Renal cortex interstitium (tissue), 11 donors: ENCODE measurements around the gene CARMIL1. TPM values are rescaled to one million over a fixed set of nuclear protein-coding genes. Genes with fewer than 3 reads are reported as not detected.
"Not testable (repeated sequence)": the region's sequence is repeated elsewhere in the genome, so short reads cannot be mapped to it uniquely, and the experiment has no call there.

Experiments used
- DNase-seq, 11 donors: peaks; one replicate each; pipeline ENCODE4 v3.0.0-alpha.2; 2013; ENCODE audit warnings: low read depth in 9 of 11, low spot score in 4 of 11; ENCODE audit errors: extremely low read depth in 1 of 11
- polyA plus RNA-seq, 3 donors: library from polyadenylated mRNA; unstranded; fragments of 120-200 nt; gene quantifications; one replicate each; pipeline ENCODE4 v1.2.1, GENCODE V29; 2013; ENCODE audit not compliant: insufficient read length in 3 of 3

CARMIL1 gene
- polyA plus RNA-seq, 3 donors: 87.1 to 120 (median 120) TPM

DNA sequence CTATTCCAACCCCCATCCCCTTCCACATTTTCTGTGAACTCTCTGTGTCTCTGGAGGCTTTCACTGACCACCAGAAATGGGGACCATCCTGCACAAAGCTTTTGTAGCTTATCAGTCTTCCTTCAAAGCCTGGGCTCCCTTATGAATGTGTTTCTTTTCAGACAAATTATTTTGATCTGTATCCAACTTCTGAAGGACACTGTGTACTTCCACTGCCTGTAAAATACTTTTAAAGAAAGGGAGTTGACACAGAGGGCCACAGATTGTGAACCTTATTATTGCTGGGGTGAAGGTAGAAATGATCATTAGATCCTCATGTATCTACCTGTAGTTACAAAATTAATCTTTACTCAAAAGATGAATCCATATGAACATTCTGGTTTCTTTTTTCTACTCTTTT, 135.6 kb downstream of the CARMIL1 start:
- no peak for DNase-seq

DNA sequence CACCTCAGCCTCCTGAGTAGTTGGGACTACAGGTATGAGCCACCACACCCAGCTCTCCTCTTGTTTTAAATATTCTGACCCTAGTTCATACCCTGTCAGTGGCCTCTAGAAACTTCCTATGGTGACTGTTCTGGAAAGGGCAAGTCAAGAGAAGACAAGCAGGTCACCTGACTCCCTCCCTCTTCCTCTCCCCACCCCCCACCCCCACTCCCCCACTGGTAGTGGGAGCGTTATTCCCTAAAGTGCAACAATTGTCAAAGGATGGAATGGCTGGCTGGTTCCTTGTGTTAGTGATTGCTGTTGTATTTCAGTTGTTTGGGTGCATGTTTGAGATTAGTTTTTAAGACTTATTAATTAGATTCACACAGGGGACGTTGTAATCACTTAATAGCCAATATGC, 136.1 kb downstream of the CARMIL1 start:
- no peak for DNase-seq

- no peak for DNase-seq
Observed at GRCh38 chr6:25415701-25416100, 136.5 kb downstream of the CARMIL1 start.

GRCh38 chr6:25417046-25417605, 138.0 kb downstream of the CARMIL1 start:
- no peak for DNase-seq

- no peak for DNase-seq
Observed at GRCh38 chr6:25418454-25419052, 139.4 kb downstream of the CARMIL1 start.

DNA sequence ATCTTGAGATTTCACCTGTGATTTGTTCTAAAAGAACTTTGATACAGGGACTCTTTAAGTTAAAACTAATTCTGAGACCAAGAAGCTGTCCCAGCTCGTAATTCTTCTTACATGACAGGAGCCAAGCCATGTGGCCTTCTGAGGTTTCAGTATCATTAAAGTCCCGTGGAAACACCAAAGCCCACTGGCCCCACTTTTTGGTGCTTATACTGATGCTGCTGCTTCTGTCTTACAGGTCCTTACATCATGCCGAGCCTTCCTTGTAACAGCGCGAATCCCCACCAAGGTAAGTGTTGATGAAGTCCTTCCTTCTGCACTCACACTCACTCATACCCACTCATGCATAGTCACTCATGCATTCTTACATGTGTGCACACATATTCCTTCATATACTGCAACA, 140.7 kb downstream of the CARMIL1 start:
- DNase-seq: no peak

- peak in 3 of 11 donors; percentile 7 to 30 (median 12) for DNase-seq
Observed at GRCh38 chr6:25423358-25423757, 144.2 kb downstream of the CARMIL1 start.

- DNase-seq: no peak
Observed at GRCh38 chr6:25424303-25424702, 145.1 kb downstream of the CARMIL1 start.

GRCh38 chr6:25427549-25427948, 148.4 kb downstream of the CARMIL1 start:
- no peak for DNase-seq

DNA sequence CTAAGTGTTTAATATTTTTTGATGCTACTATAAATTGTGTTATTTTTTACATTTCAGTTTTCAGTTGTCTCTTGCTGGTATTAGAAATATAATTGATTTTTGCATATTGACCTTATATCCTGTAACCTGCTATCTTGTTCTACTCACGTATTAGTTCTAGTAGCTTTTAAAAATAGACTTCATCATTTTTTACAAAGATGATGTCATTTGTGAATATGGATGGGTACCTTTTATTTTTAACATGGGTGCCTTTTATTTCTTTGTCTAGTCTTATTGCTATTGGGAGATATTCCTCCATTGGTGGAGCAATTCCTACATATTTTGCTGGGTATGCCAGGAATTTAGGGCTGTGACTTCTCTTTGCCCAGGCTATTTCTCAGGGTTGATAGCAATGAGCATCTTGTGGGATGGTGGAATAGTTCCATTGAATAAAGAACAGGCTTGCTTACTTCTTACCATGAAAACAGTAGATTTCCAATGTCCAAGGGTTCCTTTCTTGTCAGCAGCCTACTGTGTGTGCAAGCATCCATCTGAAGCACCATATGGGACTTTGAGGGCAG, 149.7 kb downstream of the CARMIL1 start:
- DNase-seq: no peak

- DNase-seq: no peak
Observed at GRCh38 chr6:25431306-25431974, 152.3 kb downstream of the CARMIL1 start.

- DNase-seq: no peak
Observed at GRCh38 chr6:25431975-25432307, 152.8 kb downstream of the CARMIL1 start.

GRCh38 chr6:25434921-25435320, 155.7 kb downstream of the CARMIL1 start:
- DNase-seq: no peak

- DNase-seq: no peak
Observed at GRCh38 chr6:25435416-25435985, 156.3 kb downstream of the CARMIL1 start.

DNA sequence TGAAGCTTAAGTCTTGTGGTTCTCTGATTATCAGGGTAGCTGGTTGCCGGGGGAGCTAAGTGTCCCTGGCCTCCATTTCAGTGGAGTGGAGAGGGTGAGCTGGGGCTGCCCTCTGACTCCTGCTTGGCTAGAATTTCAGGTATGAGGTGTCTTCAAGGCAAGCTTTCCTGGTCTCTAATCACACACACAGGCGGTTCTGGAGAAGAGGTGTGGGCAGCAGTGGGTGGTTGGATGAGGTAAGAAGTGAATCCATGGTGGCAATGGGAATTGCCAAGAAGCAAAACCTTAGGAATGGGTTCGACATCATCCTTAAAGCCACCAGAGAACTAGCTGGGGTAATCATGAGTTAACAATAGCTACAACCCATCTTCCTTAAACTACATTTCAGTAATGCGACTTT, 157.6 kb downstream of the CARMIL1 start:
- DNase-seq: no peak

DNA sequence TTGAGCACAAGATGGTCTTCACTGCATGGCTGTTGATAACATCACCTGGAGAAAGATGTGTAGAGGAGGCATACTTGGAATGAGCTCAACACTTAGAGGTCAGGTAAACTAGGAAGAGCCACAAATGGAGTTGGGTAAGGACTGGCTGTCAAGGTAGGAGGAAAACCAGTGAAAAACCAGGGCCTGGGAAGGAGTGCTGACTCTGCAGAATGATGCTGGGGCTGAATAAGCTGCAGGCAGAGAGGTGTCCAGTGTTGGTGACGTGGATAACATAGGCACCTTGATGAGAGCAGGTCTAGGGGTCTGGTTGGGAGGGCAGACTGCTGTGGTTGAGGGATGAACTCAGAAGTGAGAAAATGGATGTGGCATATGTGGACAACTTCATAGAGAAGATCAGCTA, 160.2 kb downstream of the CARMIL1 start:
- no peak for DNase-seq

DNA sequence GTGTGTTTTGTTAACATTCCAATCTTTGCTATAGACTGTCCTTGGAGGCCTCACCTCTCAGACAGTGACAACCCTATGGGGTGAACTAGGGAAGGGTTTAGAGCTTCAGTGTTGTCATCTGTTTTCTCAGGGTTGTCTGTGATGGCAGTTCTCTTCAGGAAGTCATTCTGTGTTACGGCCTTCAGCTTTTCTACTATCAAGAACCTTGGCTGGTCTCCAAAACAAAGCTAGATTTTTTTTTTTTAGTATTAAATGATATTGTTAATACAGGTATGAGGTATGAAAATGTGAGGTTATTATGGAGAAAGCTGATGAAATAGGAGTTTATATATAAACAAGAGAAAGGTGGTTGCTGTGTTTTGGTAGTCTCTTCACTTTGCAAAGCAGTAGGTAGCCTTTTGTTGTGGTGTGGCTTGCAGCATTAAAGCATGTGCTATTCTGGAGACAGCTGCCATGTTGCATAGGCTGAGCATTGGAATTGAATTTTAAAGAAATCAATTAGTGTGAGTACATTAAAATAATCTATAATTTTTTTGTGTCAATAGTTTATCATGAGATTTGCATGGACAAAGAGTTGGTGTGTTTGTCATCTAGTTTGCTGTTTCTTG, 162.6 kb downstream of the CARMIL1 start:
- DNase-seq: no peak

DNA sequence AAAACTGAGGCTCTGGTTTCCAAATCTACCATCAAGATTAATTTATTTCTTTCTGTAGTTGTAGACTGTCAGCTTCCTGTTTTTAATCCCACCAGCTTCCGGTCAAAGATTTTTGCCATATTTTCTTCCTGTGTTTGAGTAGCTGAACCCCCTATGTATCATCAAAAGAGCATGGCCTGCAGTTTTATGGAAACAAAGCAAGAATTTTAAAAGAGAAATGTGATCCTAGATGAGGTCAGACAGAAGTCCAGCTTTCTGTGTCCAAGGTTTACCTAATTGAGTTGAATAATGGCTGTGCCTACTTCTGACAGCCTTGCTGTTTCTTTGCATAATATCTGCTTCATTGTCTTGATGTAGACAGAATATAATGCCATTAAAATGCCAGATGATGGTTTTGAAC, 163.7 kb downstream of the CARMIL1 start:
- no peak for DNase-seq

- DNase-seq: not testable (repeated sequence)
Observed at GRCh38 chr6:25444521-25444920, 165.3 kb downstream of the CARMIL1 start.
